Measurements from ENCODE around the gene BMP6.

BMP6 gene

GRCh38 chr6:7787731-7788130 is 61.8 kb downstream of the BMP6 start:
- H3K27ac ChIP-seq = no peak overlapping the region
- TF ChIP-seq CTCF (IDR thresholded peaks at IDR 0.05) (no peak), ZFX (IDR thresholded peaks at IDR 0.05; ENCODE audit: borderline replicate concordance) (no peak)

- no peak for TF ChIP-seq CTCF (IDR thresholded peaks at IDR 0.05)
- TF ChIP-seq ZFX (IDR thresholded peaks at IDR 0.05; ENCODE audit: borderline replicate concordance) = no peak
- no peak overlapping the region for H3K27ac ChIP-seq
Observed at GRCh38 chr6:7794509-7794908, 68.6 kb downstream of the BMP6 start.

GRCh38 chr6:7797386-7797785 is 71.5 kb downstream of the BMP6 start:
- H3K27ac ChIP-seq = no peak overlapping the region
- TF ChIP-seq CTCF (IDR thresholded peaks at IDR 0.05) (no peak), ZFX (IDR thresholded peaks at IDR 0.05; ENCODE audit: borderline replicate concordance) (no peak)

GRCh38 chr6:7798751-7799150 is 72.9 kb downstream of the BMP6 start:
- no peak overlapping the region for H3K27ac ChIP-seq
- TF ChIP-seq ZFX (IDR thresholded peaks at IDR 0.05; ENCODE audit: borderline replicate concordance) = no peak
- no peak for TF ChIP-seq CTCF (IDR thresholded peaks at IDR 0.05)

GRCh38 chr6:7802662-7803061 is 76.8 kb downstream of the BMP6 start:
- no peak overlapping the region for H3K27ac ChIP-seq
- no peak for TF ChIP-seq ZFX (IDR thresholded peaks at IDR 0.05; ENCODE audit: borderline replicate concordance)
- TF ChIP-seq CTCF (IDR thresholded peaks at IDR 0.05) = no peak

GRCh38 chr6:7803214-7803613 is 77.3 kb downstream of the BMP6 start:
- H3K27ac ChIP-seq = no peak overlapping the region
- TF ChIP-seq CTCF (IDR thresholded peaks at IDR 0.05) (no peak), ZFX (IDR thresholded peaks at IDR 0.05; ENCODE audit: borderline replicate concordance) (no peak)

GRCh38 chr6:7805078-7805849 is 79.4 kb downstream of the BMP6 start:
- TF ChIP-seq CTCF (IDR thresholded peaks at IDR 0.05) (no peak), ZFX (IDR thresholded peaks at IDR 0.05; ENCODE audit: borderline replicate concordance) (no peak)
- H3K27ac ChIP-seq = no peak overlapping the region

Measured in 22Rv1 (cell line).